Activated gamma-delta T cell treated with anti-CD3 and anti-CD28 coated beads, Interleukin-2, amount 50 U/mL, for 16 hours (primary cell): Measurements from ENCODE around the gene WWOX.

ENCODE experiments used
- DNase-seq: peaks from one replicate; pipeline ENCODE4 v3.0.0-alpha.2; 2020; ENCODE audit warnings: low read depth

Gene WWOX

GRCh38 chr16:78871241-78871640 lies 771.8 kb downstream of the WWOX start:
- DNase-seq, result no peak

GRCh38 chr16:78876671-78877070 lies 777.2 kb downstream of the WWOX start:
- no peak for DNase-seq

GRCh38 chr16:78877114-78877655 lies 777.7 kb downstream of the WWOX start:
- DNase-seq, result no peak

- DNase-seq, result no peak
Measured at GRCh38 chr16:78878570-78878969, 779.1 kb downstream of the WWOX start.

GRCh38 chr16:78879011-78879410 lies 779.6 kb downstream of the WWOX start:
- no peak for DNase-seq

- no peak for DNase-seq
Measured at GRCh38 chr16:78882150-78882549, 782.7 kb downstream of the WWOX start.

- no peak for DNase-seq
Measured at GRCh38 chr16:78882751-78883150, 783.3 kb downstream of the WWOX start.

- no peak for DNase-seq
Measured at GRCh38 chr16:78884204-78884603, 784.8 kb downstream of the WWOX start.

- no peak for DNase-seq
Measured at GRCh38 chr16:78889346-78889745, 789.9 kb downstream of the WWOX start.

GRCh38 chr16:78890373-78890895 lies 791.0 kb downstream of the WWOX start:
- no peak for DNase-seq

- DNase-seq, result no peak
Measured at GRCh38 chr16:78892951-78893733, 793.7 kb downstream of the WWOX start.

GRCh38 chr16:78894886-78895285 lies 795.4 kb downstream of the WWOX start:
- DNase-seq, result no peak

- DNase-seq, result no peak
Measured at GRCh38 chr16:78895681-78896080, 796.2 kb downstream of the WWOX start.

GRCh38 chr16:78896280-78896679 lies 796.8 kb downstream of the WWOX start:
- no peak for DNase-seq

GRCh38 chr16:78897299-78897698 lies 797.8 kb downstream of the WWOX start:
- DNase-seq, result no peak

- DNase-seq, result no peak
Measured at GRCh38 chr16:78900044-78900811, 800.8 kb downstream of the WWOX start.

- DNase-seq, result no peak
Measured at GRCh38 chr16:78900966-78901365, 801.5 kb downstream of the WWOX start.

GRCh38 chr16:78902321-78902720 lies 802.9 kb downstream of the WWOX start:
- no peak for DNase-seq

- no peak for DNase-seq
Measured at GRCh38 chr16:78903237-78903636, 803.8 kb downstream of the WWOX start.

GRCh38 chr16:78903843-78904242 lies 804.4 kb downstream of the WWOX start:
- DNase-seq, result no peak

- no peak for DNase-seq
Measured at GRCh38 chr16:78906135-78906534, 806.7 kb downstream of the WWOX start.

GRCh38 chr16:78909226-78909625 lies 809.8 kb downstream of the WWOX start:
- DNase-seq, result no peak

GRCh38 chr16:78915811-78916345 lies 816.4 kb downstream of the WWOX start:
- DNase-seq, result no peak
